Measurements from ENCODE around the gene HSP90AB1.

GRCh38 chr6:44214307-44214706, 32.6 kb upstream of the HSP90AB1 start:
- no peak for TF ChIP-seq ZNF629 (tag by site-specific recombination; IDR thresholded peaks at IDR 0.05)
- no peak for TF ChIP-seq BCL11A (tag by site-specific recombination; IDR thresholded peaks at IDR 0.05; ENCODE audit: low read depth)
- 0 out of 2 replicates have a peak, but pooled peaks have one; percentile 50 for TF ChIP-seq ZNF768 (tag by site-specific recombination; IDR thresholded peaks at IDR 0.05)
- TF ChIP-seq, protein P1, sequence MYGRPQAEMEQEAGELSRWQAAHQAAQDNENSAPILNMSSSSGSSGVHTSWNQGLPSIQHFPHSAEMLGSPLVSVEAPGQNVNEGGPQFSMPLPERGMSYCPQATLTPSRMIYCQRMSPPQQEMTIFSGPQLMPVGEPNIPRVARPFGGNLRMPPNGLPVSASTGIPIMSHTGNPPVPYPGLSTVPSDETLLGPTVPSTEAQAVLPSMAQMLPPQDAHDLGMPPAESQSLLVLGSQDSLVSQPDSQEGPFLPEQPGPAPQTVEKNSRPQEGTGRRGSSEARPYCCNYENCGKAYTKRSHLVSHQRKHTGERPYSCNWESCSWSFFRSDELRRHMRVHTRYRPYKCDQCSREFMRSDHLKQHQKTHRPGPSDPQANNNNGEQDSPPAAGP (tag by site-specific recombination; IDR thresholded peaks at IDR 0.05), result no peak
- no peak for TF ChIP-seq ZBTB6 (tag by site-specific recombination; IDR thresholded peaks at IDR 0.05)
